ENCODE measurements around the gene ZNF860.

GRCh38 chr3:31945738-31946052 lies 35.9 kb upstream of the ZNF860 start:
- TF ChIP-seq CTCF (conservative IDR thresholded peaks at IDR 0.05; ENCODE audit: low read length): no peak
- no peak for TF ChIP-seq EZH2phosphoT487 (IDR thresholded peaks at IDR 0.05; ENCODE audit: borderline replicate concordance, low read depth, low read length)

All from OCI-LY7 (cell line).